A549 (cell line): ENCODE results near the gene SHC2. TPM values are rescaled to one million over a fixed set of nuclear protein-coding genes. Genes with fewer than 3 reads are reported as not detected.

Experiments used
- ATAC-seq, 2 experiments: fragments of 200-7000 bp in 1 of 2; fragments of >200 bp in 1 of 2; cut with Nextera tagmentation in 1 of 2; cut with Tn5 transposase in 1 of 2; 3 replicates each; pipeline versions ENCODE4 v1.8.0 to v1.9.1; 2018 to 2020; ENCODE audit warnings: mild to moderate bottlenecking in 1 of 2, moderate library complexity in 1 of 2
- CTCF ChIA-PET: fragments of 300-600 bp; sonication (Branson Sonifier 250); formaldehyde crosslinking; extraction: SDS; loops from one replicate; lab custom pipeline; 2021; ENCODE audit warnings: antibody characterized with exemption, inconsistent platforms; lab: Yijun Ruan, JAX
- POLR2A ChIA-PET: fragments of 350-600 bp; formaldehyde crosslinking; extraction: SDS; loops from one replicate; lab custom pipeline; 2021; ENCODE audit warnings: antibody characterized with exemption, inconsistent platforms; lab: Yijun Ruan, JAX
- DNase-seq, 2 experiments: peaks; one replicate each; pipeline versions ENCODE4 v3.0.0 to v3.0.0-alpha.2; 2011 to 2016; ENCODE audit warnings: low read depth in 1 of 2, low spot score in 1 of 2
- FAIRE-seq: peaks from 2 replicates; lab custom pipeline; 2011; peaks lifted over from hg19 to GRCh38; lab: Jason Lieb, UNC
- H3K27ac ChIP-seq, 2 experiments: fragments of >200 bp; sonication (Bioruptor Twin); formaldehyde crosslinking; 3 replicates each; pipeline ENCODE4 v1.5.1; 2016 to 2017
- H3K4me1 ChIP-seq: fragments of >200 bp; sonication (Bioruptor Twin); formaldehyde crosslinking; 3 replicates; pipeline ENCODE4 v1.6.1; 2016
- H3K4me2 ChIP-seq: fragments of >200 bp; sonication (Bioruptor Twin); formaldehyde crosslinking; 3 replicates; pipeline ENCODE4 v1.6.1; 2016
- H3K4me3 ChIP-seq: fragments of >200 bp; sonication (Bioruptor Twin); formaldehyde crosslinking; 3 replicates; pipeline ENCODE4 v1.5.1; 2016
- H3K9me3 ChIP-seq: fragments of >200 bp; sonication (Bioruptor Twin); formaldehyde crosslinking; 3 replicates; pipeline ENCODE4 v1.6.1; 2016
- BCL3 ChIP-seq: fragments of >200 bp; sonication (Bioruptor Twin); formaldehyde crosslinking; IDR thresholded peaks from 3 replicates; pipeline ENCODE4 v1.6.1; 2016
- BHLHE40 ChIP-seq: IDR thresholded peaks from 2 replicates; pipeline ENCODE4 v1.6.1; 2012; ENCODE audit warnings: low read depth, low read length, inconsistent platforms
- CHD2 ChIP-seq: fragments of 150-350 bp; IDR thresholded peaks from 2 replicates; pipeline ENCODE4 v1.6.1; 2014; ENCODE audit warnings: low read length; ENCODE audit not compliant: partially characterized antibody
- ELK1 ChIP-seq: fragments of 150-350 bp; IDR thresholded peaks from 2 replicates; pipeline ENCODE4 v1.6.1; 2014; ENCODE audit warnings: low read depth, mild to moderate bottlenecking, low read length
- ESRRA ChIP-seq: fragments of 150-350 bp; IDR thresholded peaks from 2 replicates; pipeline ENCODE4 v1.6.1; 2014; ENCODE audit warnings: mild to moderate bottlenecking, low read length, borderline replicate concordance
- FOSL2 ChIP-seq, 2 experiments: fragments of 450-650 bp in 1 of 2; fragments of >200 bp in 1 of 2; sonication (Bioruptor Twin) in 1 of 2; formaldehyde crosslinking; IDR thresholded peaks; 2 replicates each; pipeline versions ENCODE4 v1.5.0 to v1.6.1; 2016 to 2020; ENCODE audit warnings: mild to moderate bottlenecking in 1 of 2, moderate library complexity in 1 of 2
- FOXS1 ChIP-seq: fragments of 250-450 bp; sonication (Bioruptor Pico); IDR thresholded peaks from 2 replicates; pipeline ENCODE4 v1.5.0; 2020; ENCODE audit warnings: mild to moderate bottlenecking, moderate library complexity
- GATA3 ChIP-seq: IDR thresholded peaks from 2 replicates; pipeline ENCODE4 v1.6.1; 2012; ENCODE audit warnings: borderline replicate concordance
- HDAC2 ChIP-seq: fragments of 200-600 bp; sonication (generic); IDR thresholded peaks from 2 replicates; pipeline ENCODE4 v1.6.1; 2016
- HOXB13 ChIP-seq: fragments of 250-450 bp; sonication (Bioruptor Pico); IDR thresholded peaks from 2 replicates; pipeline ENCODE4 v1.5.0; 2020; ENCODE audit warnings: low read depth, mild to moderate bottlenecking, moderate library complexity
- HOXB5 ChIP-seq: fragments of 250-450 bp; sonication (Bioruptor Pico); IDR thresholded peaks from 2 replicates; pipeline ENCODE4 v1.5.0; 2020; ENCODE audit warnings: mild to moderate bottlenecking, moderate library complexity
- JUNB ChIP-seq: fragments of >200 bp; sonication (Bioruptor Twin); formaldehyde crosslinking; IDR thresholded peaks from 2 replicates; pipeline ENCODE4 v1.6.1; 2016
- KDM1A ChIP-seq: fragments of 200-600 bp; sonication (generic); IDR thresholded peaks from 2 replicates; pipeline ENCODE4 v1.6.1; 2016; ENCODE audit warnings: low read depth, mild to moderate bottlenecking
- KDM5A ChIP-seq: fragments of 200-600 bp; sonication (generic); IDR thresholded peaks from 2 replicates; pipeline ENCODE4 v1.6.1; 2016; ENCODE audit warnings: antibody characterized with exemption, mild to moderate bottlenecking
- MAFK ChIP-seq: fragments of 450-650 bp; IDR thresholded peaks from 2 replicates; pipeline ENCODE4 v1.6.1; 2014; ENCODE audit not compliant: partially characterized antibody
- MAZ ChIP-seq: fragments of 150-350 bp; IDR thresholded peaks from 2 replicates; pipeline ENCODE4 v1.6.1; 2014; ENCODE audit warnings: antibody characterized with exemption, low read depth, low read length, borderline replicate concordance
- NR3C1 ChIP-seq: fragments of >200 bp; sonication (Bioruptor Twin); formaldehyde crosslinking; IDR thresholded peaks from 3 replicates; pipeline ENCODE4 v1.6.1; 2017
- PBX3 ChIP-seq: IDR thresholded peaks from 2 replicates; pipeline ENCODE4 v1.6.1; 2012
- PHF8 ChIP-seq: fragments of 200-600 bp; sonication (generic); IDR thresholded peaks from 2 replicates; pipeline ENCODE4 v1.6.1; 2016; ENCODE audit warnings: low read depth, mild to moderate bottlenecking, antibody characterized with exemption, moderate library complexity, borderline replicate concordance
- POLR2A ChIP-seq: IDR thresholded peaks from 2 replicates; pipeline ENCODE4 v1.6.1; 2012; ENCODE audit warnings: mild to moderate bottlenecking, low read length
- POLR2AphosphoS2 ChIP-seq: conservative IDR thresholded peaks from 2 replicates; pipeline ENCODE4 v1.6.1; 2012; ENCODE audit warnings: low read length, improper control_type of control experiment, inconsistent platforms
- RARB ChIP-seq: fragments of 250-450 bp; sonication (Bioruptor Pico); IDR thresholded peaks from 2 replicates; pipeline ENCODE4 v1.8.0; 2021; ENCODE audit warnings: mild to moderate bottlenecking, moderate library complexity
- REST ChIP-seq: fragments of 200-600 bp; sonication (generic); IDR thresholded peaks from 2 replicates; pipeline ENCODE4 v1.6.1; 2016; ENCODE audit warnings: antibody characterized with exemption, mild to moderate bottlenecking, moderate library complexity
- RFX5 ChIP-seq: fragments of 450-650 bp; IDR thresholded peaks from 2 replicates; pipeline ENCODE4 v1.7.1; 2014; ENCODE audit warnings: antibody characterized with exemption, mild to moderate bottlenecking, moderate library complexity
- TP53 ChIP-seq: fragments of 250-450 bp; sonication (Bioruptor Pico); IDR thresholded peaks from 2 replicates; pipeline ENCODE4 v1.5.0; 2021; ENCODE audit warnings: mild to moderate bottlenecking, moderate library complexity
- USF2 ChIP-seq: fragments of 450-650 bp; IDR thresholded peaks from 2 replicates; pipeline ENCODE4 v1.6.1; 2014; ENCODE audit warnings: antibody characterized with exemption
- ZNF302 ChIP-seq: fragments of 250-450 bp; sonication (Bioruptor Pico); IDR thresholded peaks from 2 replicates; pipeline ENCODE4 v1.9.0; 2021; ENCODE audit warnings: inconsistent platforms, mild to moderate bottlenecking, moderate library complexity
- ZSCAN20 ChIP-seq: fragments of 250-450 bp; sonication (Bioruptor Pico); IDR thresholded peaks from 2 replicates; pipeline ENCODE4 v1.8.0; 2022; ENCODE audit warnings: mild to moderate bottlenecking, moderate library complexity
- WGBS: methylation state at CpG from one replicate; pipeline ENCODE4 v1.1.6; 2017; ENCODE audit errors: missing lambda C conversion rate; 5-methylcytosine and 5-hydroxymethylcytosine counted together
- polyA plus RNA-seq, 4 experiments: library from polyadenylated mRNA; depleted of rRNA in 3 of 4; stranded (reverse); fragments of >200 nt; fragmentation: RNase III in 1 of 4; extraction: RNeasy Plus Mini Kit Qiagen cat#74134 plus additional on column Dnase treatment in 1 of 4; gene quantifications; 2 replicates in 3 of 4; 3 replicates in 1 of 4; pipeline ENCODE4 v1.2.3, GENCODE V29; 2011 to 2017

SHC2 gene
- polyA plus RNA-seq, 2 of the 4 experiments (the other 2 are of a cell fraction), result 0.36 to 0.58 TPM

GRCh38 chr19:389935-390289 lies 70.9 kb downstream of the SHC2 start:
- no peaks in the 10 kb centered on the region; the same call in 2 of the 3 replicates for H3K9me3 ChIP-seq
- no peaks in the 10 kb centered on the region for H3K4me1 ChIP-seq
- H3K4me2 ChIP-seq, result no peak overlapping the region
- H3K27ac ChIP-seq, result no peak overlapping the region
- ATAC-seq (no peak), FAIRE-seq (no peak)
- H3K4me3 ChIP-seq, result no peak overlapping the region
- POLR2A ChIA-PET, result no interaction called here
- CTCF ChIA-PET, result no interaction called here
- 60% methylated on average over 8 of the region's 12 CpGs for WGBS
- TF ChIP-seq ESRRA, result no peak
- no peak for TF ChIP-seq MAZ
- TF ChIP-seq REST, result no peak
- TF ChIP-seq, all 56 proteins: peak for 0
- DNase-seq, result no peak

- no peak for FAIRE-seq
- CTCF ChIA-PET, result interaction anchor here (1.6 kb wide), 1 partner anchor 118 kb away, joined by 3 read pairs; no protein-coding TSS in a partner anchor
- no peak for TF ChIP-seq FOXS1 (CRISPR knock-in tag)
- TF ChIP-seq KDM5A, result no peak
- TF ChIP-seq RFX5, result no peak
- no peak for TF ChIP-seq CHD2
- TF ChIP-seq PHF8, result no peak
- TF ChIP-seq TP53 (CRISPR knock-in tag), result no peak
- no peak for TF ChIP-seq GATA3
- no peak for TF ChIP-seq HOXB5
- TF ChIP-seq POLR2AphosphoS2, result no peak
- TF ChIP-seq JUNB, result no peak
- TF ChIP-seq HDAC2, result no peak
- TF ChIP-seq BHLHE40, result no peak
- TF ChIP-seq PBX3, result no peak
- no peak for TF ChIP-seq RARB (CRISPR knock-in tag)
- TF ChIP-seq POLR2A, result no peak
- TF ChIP-seq KDM1A, result no peak
- TF ChIP-seq, all 56 proteins: peak for 0
- H3K4me2 ChIP-seq, result no peak overlapping the region
- ATAC-seq, result no peak
- no peak overlapping the region for H3K27ac ChIP-seq
- no peaks in the 10 kb centered on the region; the same call in 2 of the 3 replicates for H3K9me3 ChIP-seq
- DNase-seq, result no peak
- no peak overlapping the region for H3K4me3 ChIP-seq
- POLR2A ChIA-PET, result no interaction called here
- 69% methylated on average over 19 of the region's 21 CpGs for WGBS
- H3K4me1 ChIP-seq, result no peaks in the 10 kb centered on the region
Measured at GRCh38 chr19:389255-389934, 71.4 kb downstream of the SHC2 start.

- POLR2A ChIA-PET, result no interaction called here
- FAIRE-seq, result no peak
- TF ChIP-seq BCL3 (no peak), USF2 (no peak), ZNF302 (CRISPR knock-in tag) (no peak), CHD2 (no peak), FOSL2 (IDR thresholded peaks at IDR 0.05) (no peak), FOSL2 (CRISPR knock-in tag; IDR thresholded peaks at IDR 0.05) (no peak), HOXB13 (CRISPR knock-in tag) (no peak), ELK1 (no peak), NR3C1 (no peak), ZSCAN20 (no peak), PHF8 (no peak), BHLHE40 (no peak), MAFK (no peak)
Measured at GRCh38 chr19:388691-389090, 72.1 kb downstream of the SHC2 start.

More at GRCh38 chr19:388691-389090, 72.1 kb downstream of the SHC2 start:
- DNase-seq, result no peak
- CTCF ChIA-PET, result interaction anchor here (1.6 kb wide), 1 partner anchor 118 kb away, joined by 3 read pairs; no protein-coding TSS in a partner anchor
- Histone ChIP-seq H3K4me3 (no peak overlapping the region), H3K4me1 (no peaks in the 10 kb centered on the region), H3K9me3 (no peaks in the 10 kb centered on the region; the same call in 2 of the 3 replicates), H3K27ac (no peak overlapping the region), H3K4me2 (no peak overlapping the region)
- 81% methylated on average over 13 of the region's 17 CpGs for WGBS
- no peak for ATAC-seq
